IPS-18a (cell line): ENCODE data around the gene FAF1.
"Not testable (repeated sequence)": the region's sequence is repeated elsewhere in the genome, so short reads cannot be mapped to it uniquely, and the experiment has no call there.

Source experiments
- H3K27ac ChIP-seq: one replicate; pipeline ENCODE4 v1.5.1; 2013; ENCODE audit warnings: low read length
- H3K27me3 ChIP-seq: one replicate; pipeline ENCODE4 v1.6.1; 2013; ENCODE audit warnings: mild to moderate bottlenecking, low read length; ENCODE audit not compliant: control insufficient read depth, insufficient read depth
- H3K36me3 ChIP-seq: one replicate; pipeline ENCODE4 v1.6.1; 2013; ENCODE audit warnings: low read depth, low read length; ENCODE audit not compliant: control insufficient read depth
- H3K4me1 ChIP-seq: one replicate; pipeline ENCODE4 v1.6.1; 2013; ENCODE audit warnings: low read depth, low read length; ENCODE audit not compliant: control insufficient read depth
- H3K4me3 ChIP-seq: one replicate; pipeline ENCODE4 v1.5.1; 2013; ENCODE audit warnings: low read length
- H3K9ac ChIP-seq: one replicate; pipeline ENCODE4 v1.6.1; 2013; ENCODE audit warnings: mild to moderate bottlenecking, low read length, moderate library complexity
- H3K9me3 ChIP-seq: one replicate; pipeline ENCODE4 v1.6.1; 2013; ENCODE audit warnings: low read depth, low read length; ENCODE audit not compliant: control insufficient read depth

Gene FAF1

GRCh38 chr1:50787266-50787665 lies 172.8 kb downstream of the FAF1 start:
- peaks cover 4% of the 10 kb centered on the region for H3K36me3 ChIP-seq
- no peak overlapping the region for H3K4me3 ChIP-seq
- H3K9ac ChIP-seq = no peak overlapping the region
- H3K4me1 ChIP-seq = no peaks in the 10 kb centered on the region
- H3K27ac ChIP-seq = no peak overlapping the region
- H3K9me3 ChIP-seq = no peaks in the 10 kb centered on the region
- H3K27me3 ChIP-seq = no peaks in the 10 kb centered on the region

DNA sequence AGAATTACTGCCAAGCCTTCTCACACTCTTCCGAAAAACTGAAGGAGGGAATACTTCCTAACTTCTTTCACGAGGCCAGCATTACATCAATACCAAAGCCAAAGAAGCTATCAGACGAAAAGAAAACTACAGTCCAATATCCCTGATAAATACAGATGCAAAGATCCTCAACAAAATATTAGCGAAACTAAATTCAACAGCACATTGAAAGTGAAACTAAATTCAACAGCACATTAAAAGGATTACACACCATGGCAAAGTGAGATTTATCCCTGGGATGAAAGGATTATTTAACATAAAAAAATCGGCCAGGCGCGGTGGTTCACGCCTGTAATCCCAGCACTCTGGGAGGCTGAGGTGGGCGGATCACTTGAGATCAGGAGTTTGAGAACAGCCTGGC lies 176.8 kb downstream of the FAF1 start:
- Histone ChIP-seq H3K4me3 (no peak overlapping the region), H3K9me3 (no peaks in the 10 kb centered on the region), H3K9ac (no peak overlapping the region), H3K27me3 (no peaks in the 10 kb centered on the region), H3K27ac (no peak overlapping the region), H3K36me3 (peaks cover 4% of the 10 kb centered on the region), H3K4me1 (no peaks in the 10 kb centered on the region)

GRCh38 chr1:50780797-50781196 lies 179.3 kb downstream of the FAF1 start:
- Histone ChIP-seq H3K9me3 (no peaks in the 10 kb centered on the region), H3K27me3 (no peaks in the 10 kb centered on the region), H3K4me1 (no peaks in the 10 kb centered on the region), H3K9ac (no peak overlapping the region), H3K27ac (no peak overlapping the region), H3K4me3 (no peak overlapping the region), H3K36me3 (no peaks in the 10 kb centered on the region)

GRCh38 chr1:50779801-50780200 lies 180.3 kb downstream of the FAF1 start:
- Histone ChIP-seq H3K36me3 (no peaks in the 10 kb centered on the region), H3K4me1 (no peaks in the 10 kb centered on the region), H3K9me3 (no peaks in the 10 kb centered on the region), H3K27ac (no peak overlapping the region), H3K4me3 (no peak overlapping the region), H3K9ac (no peak overlapping the region), H3K27me3 (no peaks in the 10 kb centered on the region)

- H3K4me3 ChIP-seq = no peak overlapping the region
- H3K4me1 ChIP-seq = no peaks in the 10 kb centered on the region
- H3K27ac ChIP-seq = no peak overlapping the region
- no peak overlapping the region for H3K9ac ChIP-seq
- H3K9me3 ChIP-seq = no peaks in the 10 kb centered on the region
- H3K27me3 ChIP-seq = no peaks in the 10 kb centered on the region
- H3K36me3 ChIP-seq = no peaks in the 10 kb centered on the region
Measured at GRCh38 chr1:50775740-50776139, 184.3 kb downstream of the FAF1 start.

DNA sequence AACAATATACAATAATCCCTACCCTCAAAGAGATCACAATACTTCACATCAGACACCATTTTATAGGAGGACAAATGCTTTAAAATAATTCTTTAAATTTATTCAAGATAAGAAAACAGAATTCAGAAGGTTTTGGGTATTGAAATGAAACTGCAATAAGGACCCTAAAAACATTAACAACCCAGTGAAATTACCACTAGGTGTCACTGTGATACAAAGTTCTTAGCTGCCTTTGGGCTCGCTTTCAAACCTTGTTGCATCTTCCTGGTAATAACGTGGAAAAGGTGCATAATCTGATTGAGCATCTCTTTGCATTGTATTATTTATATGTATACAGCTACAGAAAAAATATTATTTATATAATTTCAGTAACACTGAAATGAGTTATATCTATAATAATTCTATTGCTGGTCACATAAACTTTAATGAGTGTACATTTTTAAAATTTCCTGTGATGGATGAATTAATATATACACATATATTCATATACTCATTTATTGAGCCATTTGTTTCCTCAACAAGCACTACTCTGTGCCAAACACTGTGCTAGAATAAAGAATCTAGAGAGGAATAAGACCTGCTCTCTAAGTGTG lies 185.2 kb downstream of the FAF1 start:
- Histone ChIP-seq H3K4me1 (no peaks in the 10 kb centered on the region), H3K9ac (no peak overlapping the region), H3K27ac (no peak overlapping the region), H3K9me3 (no peaks in the 10 kb centered on the region), H3K4me3 (no peak overlapping the region), H3K27me3 (no peaks in the 10 kb centered on the region), H3K36me3 (no peaks in the 10 kb centered on the region)

GRCh38 chr1:50766688-50767087 lies 193.4 kb downstream of the FAF1 start:
- H3K27me3 ChIP-seq = no peaks in the 10 kb centered on the region
- H3K9ac ChIP-seq = no peak overlapping the region
- H3K36me3 ChIP-seq = no peaks in the 10 kb centered on the region
- no peaks in the 10 kb centered on the region for H3K9me3 ChIP-seq
- H3K4me1 ChIP-seq = no peaks in the 10 kb centered on the region
- H3K4me3 ChIP-seq = no peak overlapping the region
- H3K27ac ChIP-seq = no peak overlapping the region

GRCh38 chr1:50756543-50756942 lies 203.5 kb downstream of the FAF1 start:
- H3K9ac ChIP-seq, H3K36me3 ChIP-seq, H3K4me3 ChIP-seq, H3K9me3 ChIP-seq, H3K27me3 ChIP-seq, H3K27ac ChIP-seq, H3K4me1 ChIP-seq: not testable (repeated sequence)

DNA sequence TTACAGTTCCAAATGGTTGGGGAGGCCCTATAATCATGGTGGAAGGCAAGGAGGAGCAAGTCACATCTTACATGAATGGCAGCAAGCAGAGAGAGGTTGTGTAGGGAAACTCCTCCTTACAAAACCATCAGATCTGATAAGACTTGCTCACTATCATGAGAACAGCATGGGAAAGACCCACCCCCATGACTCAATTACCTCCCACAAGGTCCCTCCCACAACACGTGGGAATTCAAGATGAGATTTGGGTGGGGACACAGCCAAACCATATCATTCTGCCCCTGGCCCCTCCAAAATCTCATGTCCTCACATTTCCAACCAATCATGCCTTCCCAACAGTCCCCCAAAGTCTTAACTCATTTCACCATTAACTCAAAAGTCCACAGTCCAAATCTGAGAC lies 205.3 kb downstream of the FAF1 start:
- not testable (repeated sequence) for H3K27me3 ChIP-seq, H3K9me3 ChIP-seq, H3K9ac ChIP-seq, H3K4me3 ChIP-seq, H3K4me1 ChIP-seq, H3K27ac ChIP-seq, H3K36me3 ChIP-seq

- Histone ChIP-seq H3K4me3 (no peak overlapping the region), H3K9me3 (no peaks in the 10 kb centered on the region), H3K27me3 (no peaks in the 10 kb centered on the region), H3K27ac (no peak overlapping the region), H3K36me3 (no peaks in the 10 kb centered on the region), H3K4me1 (no peaks in the 10 kb centered on the region), H3K9ac (no peak overlapping the region)
Measured at GRCh38 chr1:50750021-50750619, 209.9 kb downstream of the FAF1 start.

- Histone ChIP-seq H3K9me3 (no peaks in the 10 kb centered on the region), H3K27ac (no peak overlapping the region)
Measured at GRCh38 chr1:50747394-50747793, 212.7 kb downstream of the FAF1 start.

GRCh38 chr1:50742523-50742922 lies 217.5 kb downstream of the FAF1 start:
- H3K36me3 ChIP-seq = no peaks in the 10 kb centered on the region
- H3K9ac ChIP-seq = no peak overlapping the region
- no peak overlapping the region for H3K4me3 ChIP-seq
- no peaks in the 10 kb centered on the region for H3K27me3 ChIP-seq
- H3K27ac ChIP-seq = no peak overlapping the region
- H3K9me3 ChIP-seq = no peaks in the 10 kb centered on the region
- H3K4me1 ChIP-seq = no peaks in the 10 kb centered on the region

More at GRCh38 chr1:50747394-50747793, 212.7 kb downstream of the FAF1 start:
- H3K27me3 ChIP-seq = no peaks in the 10 kb centered on the region
- H3K36me3 ChIP-seq = no peaks in the 10 kb centered on the region
- H3K9ac ChIP-seq = no peak overlapping the region
- no peak overlapping the region for H3K4me3 ChIP-seq
- no peaks in the 10 kb centered on the region for H3K4me1 ChIP-seq
